IPS DF 4.7 (cell line): ENCODE measurements around the gene SGCE.

Experiments used
- DNase-seq: peaks from one replicate; pipeline ENCODE4 v3.0.0-alpha.2; 2013; ENCODE audit warnings: low spot score; ENCODE audit errors: extremely low read depth

Gene SGCE

DNA sequence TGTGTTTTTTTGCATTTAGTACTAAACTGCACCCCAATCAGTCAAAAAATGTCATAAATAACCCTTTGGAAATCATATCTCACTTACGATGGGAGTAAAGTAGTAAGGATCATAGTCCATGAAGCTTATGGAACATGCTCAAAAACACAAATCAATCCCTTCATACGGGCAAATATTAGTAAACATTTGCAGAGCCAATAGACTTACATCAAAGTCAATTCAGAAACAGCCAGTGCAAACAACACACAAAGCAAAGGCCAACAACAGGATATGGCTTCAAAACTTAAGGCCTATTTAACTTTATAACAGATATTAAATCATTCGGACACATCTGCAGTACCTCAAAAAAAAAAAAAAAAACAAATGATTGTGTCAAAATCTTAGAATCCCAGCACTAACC, 32.1 kb downstream of the SGCE start:
- DNase-seq: no peak

DNA sequence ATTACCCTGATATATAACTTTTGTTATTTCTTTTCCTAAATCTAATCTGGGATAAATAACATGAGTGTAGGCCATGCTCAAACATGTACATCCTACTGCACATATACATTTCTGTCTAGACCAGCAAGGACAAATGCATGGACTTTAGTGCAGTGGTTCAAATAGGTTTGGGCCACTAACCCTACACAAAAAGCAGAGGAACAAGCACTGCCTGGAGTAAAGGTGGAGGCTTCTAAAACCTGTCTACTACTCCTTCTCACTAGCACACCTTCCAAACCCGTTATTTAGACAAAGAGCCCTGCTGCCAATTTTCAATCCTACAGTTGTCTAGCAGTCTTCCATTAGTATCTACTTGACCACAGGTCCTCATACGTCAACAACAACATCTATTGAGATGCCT, 34.8 kb downstream of the SGCE start:
- no peak for DNase-seq

- no peak for DNase-seq
Observed at GRCh38 chr7:94620703-94621118, 35.2 kb downstream of the SGCE start.

DNA sequence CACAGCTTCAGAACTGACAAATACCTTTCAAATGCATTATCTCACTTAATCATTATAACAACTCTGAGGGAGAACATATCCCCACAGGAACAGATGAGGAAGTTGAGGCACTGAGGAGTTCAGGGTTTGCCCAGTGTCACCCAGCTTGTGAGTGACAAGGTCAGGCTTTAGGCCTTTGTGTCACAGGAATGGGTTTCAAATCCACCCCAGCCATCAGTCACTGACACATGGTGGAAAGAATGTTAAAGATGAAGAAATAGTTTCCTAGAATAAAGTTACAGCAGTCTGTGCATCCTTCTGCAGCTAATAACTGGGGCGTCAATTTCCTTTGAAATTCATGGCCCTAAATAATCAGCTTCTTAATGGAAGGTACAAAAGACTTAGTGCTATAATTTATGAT, 37.8 kb downstream of the SGCE start:
- DNase-seq: no peak

DNA sequence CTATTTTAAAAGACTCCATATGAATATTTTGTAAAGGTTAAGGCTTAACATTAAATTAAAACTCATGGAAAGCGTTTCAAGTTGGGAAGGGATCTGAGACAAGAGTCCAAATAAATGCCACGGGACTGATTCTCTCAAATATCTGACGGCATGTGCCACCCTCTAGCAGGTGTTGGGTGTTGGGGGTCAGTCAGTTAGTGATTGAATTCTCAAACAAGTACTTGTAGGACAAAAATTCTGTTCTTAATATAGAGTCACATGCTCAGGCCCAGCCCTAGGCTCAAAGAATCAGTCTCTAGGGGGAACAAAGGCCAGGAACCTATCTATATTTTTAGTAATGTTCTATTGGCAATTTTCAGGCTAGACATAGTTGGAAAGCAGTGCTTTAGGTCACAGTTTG, 39.1 kb downstream of the SGCE start:
- no peak for DNase-seq

DNA sequence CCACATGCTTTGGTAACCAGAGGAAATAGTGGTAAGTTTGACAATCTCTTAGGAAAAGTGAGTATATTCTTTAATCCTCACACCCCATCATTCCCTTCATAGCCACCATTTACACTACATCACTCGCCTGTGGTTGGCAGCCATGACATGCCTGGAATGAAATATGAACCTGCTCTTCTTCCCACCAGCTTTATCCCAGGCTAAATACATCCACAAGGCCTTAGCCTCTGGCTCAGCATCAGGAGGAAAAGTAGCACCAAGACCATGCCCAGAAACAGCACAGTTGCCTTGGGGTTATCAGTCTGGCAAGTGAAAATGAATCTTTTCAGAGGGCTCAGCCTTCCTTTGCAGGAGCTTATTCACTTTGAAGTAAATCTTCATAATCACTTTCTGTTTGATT, 40.3 kb downstream of the SGCE start:
- no peak for DNase-seq

GRCh38 chr7:94612661-94613060, 43.3 kb downstream of the SGCE start:
- DNase-seq: no peak

GRCh38 chr7:94612253-94612652, 43.7 kb downstream of the SGCE start:
- no peak for DNase-seq

DNA sequence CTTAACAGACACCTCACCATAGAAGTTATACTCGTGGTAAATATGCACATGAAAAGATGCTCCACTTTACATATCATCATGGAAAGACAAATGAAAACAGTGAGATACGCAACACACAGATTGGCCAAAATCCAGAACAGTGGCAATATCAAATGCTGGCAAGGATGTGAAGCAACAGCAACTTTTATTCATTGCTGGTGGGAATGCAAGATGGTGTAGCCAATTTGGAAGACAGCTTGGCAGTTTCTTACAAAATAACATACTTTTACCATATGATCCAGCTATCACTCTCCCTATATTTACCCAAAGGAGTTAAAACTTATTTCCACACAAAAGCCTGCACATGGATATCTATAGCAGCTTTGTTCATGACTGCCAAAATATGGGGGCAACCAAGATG, 46.4 kb downstream of the SGCE start:
- DNase-seq: no peak

GRCh38 chr7:94605031-94605430, 50.9 kb downstream of the SGCE start:
- DNase-seq: no peak

GRCh38 chr7:94602181-94602580, 53.8 kb downstream of the SGCE start:
- DNase-seq: no peak

DNA sequence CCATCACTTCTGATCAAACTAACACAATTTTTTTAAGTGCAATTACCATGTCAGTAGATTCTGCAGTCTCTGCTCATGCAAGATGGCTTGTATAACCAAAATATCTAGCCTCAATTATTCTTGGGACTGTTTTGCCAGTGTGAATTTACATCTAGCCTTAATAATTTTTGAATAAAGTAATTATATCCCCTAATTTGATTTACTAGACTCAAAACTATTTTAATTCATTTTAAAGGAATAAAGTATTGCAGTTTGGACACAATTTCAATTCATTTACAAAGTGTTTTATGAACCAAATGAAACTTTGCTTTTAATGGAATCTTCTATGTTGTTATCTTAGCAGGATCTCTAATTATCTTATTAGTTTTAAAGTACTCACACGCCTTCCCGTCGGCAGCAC, 55.7 kb downstream of the SGCE start:
- no peak for DNase-seq

DNA sequence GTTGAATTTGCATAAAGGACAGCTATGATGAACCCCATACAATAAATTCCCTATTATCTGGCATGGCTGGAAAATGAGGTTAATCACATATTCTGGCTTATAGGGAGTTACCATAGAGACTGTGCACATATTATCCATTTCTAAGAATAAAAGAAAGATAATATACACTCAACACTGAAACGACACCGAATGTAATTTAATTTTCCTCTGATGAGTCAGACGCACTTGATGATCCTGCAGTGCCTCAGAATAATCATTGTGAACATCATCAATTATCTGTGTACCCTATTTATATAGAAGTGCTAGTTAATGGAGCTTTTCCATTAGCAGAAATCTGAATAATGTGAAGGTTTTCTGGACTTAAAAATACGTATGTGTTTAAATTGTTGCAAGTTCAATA, 60.2 kb downstream of the SGCE start:
- no peak for DNase-seq

GRCh38 chr7:94594882-94595281, 61.1 kb downstream of the SGCE start:
- no peak for DNase-seq

DNA sequence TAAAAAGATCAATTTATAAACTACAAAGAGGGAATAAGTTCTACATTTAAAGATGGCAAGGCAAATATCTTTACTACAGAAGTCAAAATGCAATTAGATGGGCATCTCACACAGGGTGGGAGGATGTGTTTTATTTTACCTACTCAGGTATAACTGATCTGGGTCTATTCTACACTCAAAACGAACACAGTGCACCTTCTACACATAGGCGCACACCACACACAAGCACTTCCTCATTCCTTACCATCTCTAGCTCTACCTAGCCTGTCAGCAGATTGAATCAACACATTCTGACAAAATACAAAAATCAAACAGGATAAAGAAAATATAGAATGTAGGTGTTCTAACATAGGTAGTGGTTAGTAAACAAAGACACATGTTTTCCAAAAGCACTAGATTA, 64.8 kb downstream of the SGCE start:
- no peak for DNase-seq

DNA sequence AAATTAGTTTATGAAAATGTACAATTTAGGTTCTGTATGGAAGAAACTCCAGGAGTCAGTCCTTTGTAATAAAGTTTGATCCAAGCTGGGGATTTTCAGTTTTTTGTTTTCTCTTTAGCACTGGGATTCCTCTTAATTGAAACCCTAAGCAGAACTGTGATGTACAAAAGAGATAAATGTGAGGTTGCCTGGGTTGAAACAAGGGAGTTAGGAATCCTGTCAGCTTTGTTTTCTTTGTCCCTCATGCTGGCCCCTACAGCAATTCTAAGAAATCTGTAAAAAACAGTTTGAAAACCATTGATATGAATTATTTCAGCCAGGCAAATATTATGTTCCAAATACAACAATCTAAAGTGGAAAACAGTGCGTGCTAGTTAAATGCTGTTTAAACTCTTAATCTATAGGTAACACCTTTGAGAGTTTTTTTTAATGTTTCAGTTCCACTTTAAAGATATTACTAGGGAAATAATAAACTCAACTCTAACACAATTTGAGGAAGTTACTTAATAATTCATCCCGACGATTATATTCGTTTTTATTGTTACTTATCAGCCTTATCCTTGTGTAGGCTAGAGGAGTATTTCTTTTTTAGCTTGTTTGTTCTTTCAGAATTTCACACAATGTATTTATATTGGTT, 65.3 kb downstream of the SGCE start:
- DNase-seq: no peak

DNA sequence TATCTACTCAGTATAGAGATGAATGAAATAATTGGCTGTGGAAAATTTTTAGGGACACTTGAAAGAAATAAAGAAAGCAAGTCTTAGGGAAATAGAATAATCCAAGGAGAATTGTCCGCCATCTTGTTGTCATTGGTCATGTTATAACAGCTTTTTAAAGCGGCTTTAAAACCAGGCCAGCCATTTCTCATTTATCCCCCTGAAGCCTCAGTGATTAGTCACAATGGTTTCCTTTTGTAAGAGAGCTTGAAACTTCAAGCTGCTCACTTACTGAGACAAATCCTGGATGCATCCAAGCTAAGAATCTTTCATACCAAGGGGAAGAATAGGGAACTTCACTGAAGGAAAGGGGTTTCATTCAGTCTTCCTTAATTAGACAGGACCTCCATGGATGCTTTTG, 67.9 kb downstream of the SGCE start:
- no peak for DNase-seq

DNA sequence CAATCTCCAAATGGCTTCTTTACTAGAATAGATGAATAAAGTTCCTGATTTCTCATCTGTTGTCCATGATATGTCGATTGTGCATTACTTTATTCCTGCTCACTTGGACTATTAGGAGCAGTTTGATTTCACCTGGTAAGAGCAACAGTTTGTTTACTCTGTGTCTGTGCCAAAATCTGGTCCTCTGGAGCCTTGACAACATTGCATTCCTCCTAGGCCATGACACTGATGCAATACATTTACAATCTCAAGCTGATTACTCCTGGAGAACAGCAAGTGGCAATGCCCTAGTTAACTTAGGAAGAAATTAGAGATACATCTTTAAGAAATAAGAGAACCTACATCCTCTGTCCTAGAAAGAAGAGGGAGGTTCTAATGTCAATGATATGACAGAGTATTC, 71.8 kb downstream of the SGCE start:
- DNase-seq: no peak

DNA sequence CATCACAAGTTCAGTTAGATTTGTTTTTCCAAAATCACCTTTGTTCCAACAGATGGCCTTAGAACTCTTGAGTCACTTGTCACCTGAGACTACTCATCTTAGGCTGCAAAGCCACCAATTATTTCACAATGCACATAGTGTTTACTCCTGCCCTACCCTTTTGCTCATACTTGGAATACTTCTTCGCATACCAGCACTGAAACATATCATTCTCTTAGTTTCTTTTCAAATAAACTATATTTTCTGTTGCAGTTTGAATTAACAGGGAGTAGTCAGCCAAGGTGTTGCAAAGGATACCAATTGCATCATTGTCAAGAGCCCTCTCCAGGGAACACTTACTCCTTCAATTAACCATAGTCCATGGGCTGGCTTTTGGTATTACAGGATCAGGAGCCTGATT, 75.3 kb downstream of the SGCE start:
- DNase-seq: no peak

- no peak for DNase-seq
Observed at GRCh38 chr7:94579470-94579869, 76.5 kb downstream of the SGCE start.

DNA sequence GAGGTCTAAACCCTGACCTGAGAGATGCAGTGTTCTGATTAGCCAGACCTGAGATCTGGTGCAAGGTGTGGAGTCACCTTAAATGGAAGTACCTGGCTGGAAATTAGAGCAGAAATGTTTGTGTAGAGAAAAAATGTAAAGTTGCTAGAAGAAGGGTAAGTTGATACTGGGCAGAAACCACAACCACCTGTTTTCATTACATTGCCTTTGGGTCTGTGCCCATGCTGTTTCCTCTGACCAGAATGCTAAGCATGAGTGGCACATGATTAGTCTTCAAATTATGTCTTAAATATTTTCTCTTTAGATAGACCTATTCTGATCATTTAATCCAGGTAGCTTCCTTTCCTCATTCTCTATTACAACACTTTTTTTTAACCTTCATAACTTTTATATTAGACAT, 77.3 kb downstream of the SGCE start:
- DNase-seq: no peak

DNA sequence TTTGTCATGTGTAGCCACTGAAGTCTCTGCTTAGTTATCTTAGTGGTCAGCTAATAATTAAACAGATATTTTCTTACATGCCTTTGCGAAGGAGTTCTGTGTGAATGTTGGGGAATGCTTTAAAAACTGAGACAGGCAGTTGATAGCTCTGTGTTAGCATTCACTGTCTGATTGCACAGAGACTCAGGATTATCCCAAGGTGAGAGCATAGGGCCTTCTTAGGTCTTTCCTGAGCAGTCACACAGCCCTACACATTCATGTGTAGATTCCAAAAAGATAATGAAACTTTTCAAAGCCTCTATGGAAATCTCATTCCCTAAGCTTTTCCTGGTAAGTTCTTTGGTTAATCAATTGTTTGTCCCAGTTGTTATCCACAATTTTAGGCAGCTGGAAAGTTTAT, 78.6 kb downstream of the SGCE start:
- DNase-seq: no peak

DNA sequence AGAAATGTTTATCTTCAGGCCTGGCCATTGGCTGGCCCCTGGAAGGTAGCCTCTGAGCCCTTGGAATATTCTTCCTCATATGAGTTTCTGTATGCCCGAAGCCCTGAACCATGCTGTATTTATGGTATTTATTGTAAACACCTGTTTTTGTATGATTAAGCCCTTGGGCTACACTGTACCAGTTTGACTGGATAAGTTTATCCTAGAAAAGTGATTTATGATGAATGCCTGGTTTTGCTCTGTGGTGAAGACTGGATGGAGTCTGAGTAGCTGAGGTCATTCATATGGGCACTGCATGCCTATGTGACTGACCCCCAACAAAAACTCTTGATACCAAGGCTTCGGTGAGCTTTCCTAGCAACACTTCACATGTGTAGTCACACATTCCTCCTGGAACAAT, 79.6 kb downstream of the SGCE start:
- no peak for DNase-seq

- no peak for DNase-seq
Observed at GRCh38 chr7:94575646-94576045, 80.3 kb downstream of the SGCE start.
